HEK293T (cell line): ENCODE results near the gene NUDT12.

Source experiments
- ARNT ChIP-seq: fragments of 450-650 bp; IDR thresholded peaks from 2 replicates; pipeline ENCODE4 v1.6.1; 2017; ENCODE audit warnings: mild to moderate bottlenecking
- BHLHE40 ChIP-seq: fragments of 450-650 bp; IDR thresholded peaks from 2 replicates; pipeline ENCODE4 v1.6.1; 2016; ENCODE audit warnings: mild to moderate bottlenecking, moderate library complexity, borderline replicate concordance
- CTBP1 ChIP-seq: fragments of 450-650 bp; IDR thresholded peaks from 2 replicates; pipeline ENCODE4 v1.6.1; 2016; ENCODE audit warnings: borderline replicate concordance
- ELF4 ChIP-seq: fragments of 450-650 bp; IDR thresholded peaks from 2 replicates; pipeline ENCODE4 v1.6.1; 2017; ENCODE audit warnings: antibody characterized with exemption
- FOXA1 ChIP-seq: fragments of 450-650 bp; IDR thresholded peaks from 2 replicates; pipeline ENCODE4 v1.6.1; 2016; ENCODE audit warnings: mild to moderate bottlenecking
- FOXK2 ChIP-seq: fragments of 450-650 bp; IDR thresholded peaks from 2 replicates; pipeline ENCODE4 v1.6.1; 2016; ENCODE audit warnings: mild to moderate bottlenecking
- HDGF ChIP-seq: fragments of 450-650 bp; IDR thresholded peaks from 2 replicates; pipeline ENCODE4 v1.6.1; 2017; ENCODE audit warnings: antibody characterized with exemption, borderline replicate concordance
- LEF1 ChIP-seq: fragments of 450-650 bp; IDR thresholded peaks from 2 replicates; pipeline ENCODE4 v1.6.1; 2017; ENCODE audit warnings: mild to moderate bottlenecking, borderline replicate concordance
- NFRKB ChIP-seq: fragments of 450-650 bp; IDR thresholded peaks from 2 replicates; pipeline ENCODE4 v1.6.1; 2016; ENCODE audit warnings: mild to moderate bottlenecking, moderate library complexity
- PKNOX1 ChIP-seq: fragments of 450-650 bp; IDR thresholded peaks from 2 replicates; pipeline ENCODE4 v1.6.1; 2016
- SP1 ChIP-seq: fragments of 450-650 bp; IDR thresholded peaks from 2 replicates; pipeline ENCODE4 v1.6.1; 2017
- SUZ12 ChIP-seq: fragments of 450-650 bp; IDR thresholded peaks from 2 replicates; pipeline ENCODE4 v1.6.1; 2016; ENCODE audit warnings: mild to moderate bottlenecking
- TARDBP ChIP-seq: fragments of 450-650 bp; IDR thresholded peaks from 2 replicates; pipeline ENCODE4 v1.6.1; 2016
- ZNF384 ChIP-seq: fragments of 450-650 bp; IDR thresholded peaks from 2 replicates; pipeline ENCODE4 v1.6.1; 2016

GRCh38 chr5:103505581-103506305 is 56.8 kb downstream of the NUDT12 start:
- TF ChIP-seq FOXK2: no peak
- no peak for TF ChIP-seq HDGF
- no peak for TF ChIP-seq ZNF384
- TF ChIP-seq SP1: no peak
- TF ChIP-seq ELF4: no peak
- no peak for TF ChIP-seq PKNOX1
- TF ChIP-seq TARDBP: no peak
- TF ChIP-seq SUZ12: no peak
- no peak for TF ChIP-seq CTBP1
- TF ChIP-seq NFRKB: no peak
- no peak for TF ChIP-seq BHLHE40
- no peak for TF ChIP-seq FOXA1
- TF ChIP-seq LEF1: no peak
- no peak for TF ChIP-seq ARNT
